GM19372 (cell line): ENCODE measurements around the gene ZNF213.
"Not testable (repeated sequence)": the region's sequence is repeated elsewhere in the genome, so short reads cannot be mapped to it uniquely, and the experiment has no call there.

ENCODE experiments used
- ATAC-seq: cut with Tn5 transposase; IDR thresholded peaks from one replicate; pipeline ENCODE4 v1.9.1; 2021; ENCODE audit warnings: mild to moderate bottlenecking, low read depth, moderate library complexity; ENCODE audit not compliant: unreplicated experiment

The ZNF213 gene

GRCh38 chr16:3165111-3165822, 30.4 kb downstream of the ZNF213 start:
- ATAC-seq, result no peak

GRCh38 chr16:3166505-3166886, 31.7 kb downstream of the ZNF213 start:
- ATAC-seq, result no peak

GRCh38 chr16:3168729-3169128, 33.9 kb downstream of the ZNF213 start:
- not testable (repeated sequence) for ATAC-seq

- no peak for ATAC-seq
Observed at GRCh38 chr16:3170440-3171180, 35.8 kb downstream of the ZNF213 start.

GRCh38 chr16:3171181-3171854, 36.5 kb downstream of the ZNF213 start:
- ATAC-seq, result no peak

- no peak for ATAC-seq
Observed at GRCh38 chr16:3171855-3172593, 37.2 kb downstream of the ZNF213 start.

- no peak for ATAC-seq
Observed at GRCh38 chr16:3173892-3174617, 39.2 kb downstream of the ZNF213 start.

GRCh38 chr16:3174618-3175148, 39.9 kb downstream of the ZNF213 start:
- ATAC-seq, result no peak

- no peak for ATAC-seq
Observed at GRCh38 chr16:3175157-3176093, 40.6 kb downstream of the ZNF213 start.

- no peak for ATAC-seq
Observed at GRCh38 chr16:3179651-3180050, 44.8 kb downstream of the ZNF213 start.

- no peak for ATAC-seq
Observed at GRCh38 chr16:3180445-3180878, 45.6 kb downstream of the ZNF213 start.

- not testable (repeated sequence) for ATAC-seq
Observed at GRCh38 chr16:3182293-3182607, 47.4 kb downstream of the ZNF213 start.

- no peak for ATAC-seq
Observed at GRCh38 chr16:3182608-3183444, 48.0 kb downstream of the ZNF213 start.

GRCh38 chr16:3183445-3184139, 48.8 kb downstream of the ZNF213 start:
- no peak for ATAC-seq

- ATAC-seq, result no peak
Observed at GRCh38 chr16:3186946-3187690, 52.3 kb downstream of the ZNF213 start.

- ATAC-seq, result no peak
Observed at GRCh38 chr16:3187798-3188674, 53.2 kb downstream of the ZNF213 start, which contains the start of gene OR1F1. TSS of gene OR1F1 (plus strand) at chr16:3188204.
